22Rv1 (cell line): ENCODE results near the gene STUB1.

Experiments
- ZFX ChIP-seq: fragments of 450-650 bp; IDR thresholded peaks from 2 replicates; pipeline ENCODE4 v1.6.1; 2017; ENCODE audit warnings: antibody characterized with exemption, borderline replicate concordance
- TF ChIP-seq, protein P1 (sequence below): fragments of 450-650 bp; IDR thresholded peaks from 2 replicates; pipeline ENCODE4 v1.5.1; 2017; ENCODE audit warnings: mild to moderate bottlenecking

DNA sequence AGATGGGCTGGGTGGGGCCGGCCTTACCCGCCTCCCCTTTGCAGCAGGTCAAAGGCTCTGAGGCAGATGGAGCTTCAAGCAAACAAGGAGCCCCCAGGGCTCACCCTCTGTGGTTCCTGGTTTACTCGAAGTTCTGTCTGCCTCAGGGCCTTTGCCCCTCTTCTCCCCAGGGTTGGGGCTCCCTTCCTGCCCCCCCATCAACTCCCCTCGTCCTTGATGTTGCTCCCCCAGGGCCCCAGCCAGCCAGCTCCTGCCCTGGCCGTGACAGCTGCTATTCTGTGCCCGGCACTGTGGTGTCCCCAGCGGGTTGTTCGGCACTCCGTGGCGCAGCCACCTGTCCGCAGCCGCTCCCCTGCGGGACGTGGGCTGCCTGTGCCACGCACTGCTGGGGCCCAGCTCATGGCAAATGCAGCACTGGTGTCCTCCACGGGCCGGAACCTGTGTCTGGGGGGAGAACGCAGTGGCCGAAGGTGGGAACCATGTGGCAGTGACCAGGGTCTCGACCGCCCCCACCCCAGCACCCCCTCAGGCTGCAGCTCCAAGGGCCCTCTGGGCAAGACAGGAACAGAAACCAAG lies 30.4 kb downstream of the STUB1 start:
- TF ChIP-seq, protein P1, sequence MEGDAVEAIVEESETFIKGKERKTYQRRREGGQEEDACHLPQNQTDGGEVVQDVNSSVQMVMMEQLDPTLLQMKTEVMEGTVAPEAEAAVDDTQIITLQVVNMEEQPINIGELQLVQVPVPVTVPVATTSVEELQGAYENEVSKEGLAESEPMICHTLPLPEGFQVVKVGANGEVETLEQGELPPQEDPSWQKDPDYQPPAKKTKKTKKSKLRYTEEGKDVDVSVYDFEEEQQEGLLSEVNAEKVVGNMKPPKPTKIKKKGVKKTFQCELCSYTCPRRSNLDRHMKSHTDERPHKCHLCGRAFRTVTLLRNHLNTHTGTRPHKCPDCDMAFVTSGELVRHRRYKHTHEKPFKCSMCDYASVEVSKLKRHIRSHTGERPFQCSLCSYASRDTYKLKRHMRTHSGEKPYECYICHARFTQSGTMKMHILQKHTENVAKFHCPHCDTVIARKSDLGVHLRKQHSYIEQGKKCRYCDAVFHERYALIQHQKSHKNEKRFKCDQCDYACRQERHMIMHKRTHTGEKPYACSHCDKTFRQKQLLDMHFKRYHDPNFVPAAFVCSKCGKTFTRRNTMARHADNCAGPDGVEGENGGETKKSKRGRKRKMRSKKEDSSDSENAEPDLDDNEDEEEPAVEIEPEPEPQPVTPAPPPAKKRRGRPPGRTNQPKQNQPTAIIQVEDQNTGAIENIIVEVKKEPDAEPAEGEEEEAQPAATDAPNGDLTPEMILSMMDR: no peak
- no peak for TF ChIP-seq ZFX
